HCT116 (cell line): Measurements from ENCODE around the gene APOA1. TPM values are rescaled to one million over a fixed set of nuclear protein-coding genes. Genes with fewer than 3 reads are reported as not detected.

Source experiments
- ATAC-seq: fragments of 200-7000 bp; cut with Tn5 transposase; 2 replicates; pipeline ENCODE4 v1.9.1; 2020; ENCODE audit warnings: mild to moderate bottlenecking, moderate library complexity
- BruUV-seq: library from RNA; stranded (reverse); fragments of 400-500 nt; replicated peaks from 2 replicates; lab custom pipeline; 2021; lab: Mats Ljungman, UMichigan
- CTCF ChIA-PET: fragments of 300-600 bp; sonication (Branson Sonifier 250); formaldehyde crosslinking; loops from one replicate; lab custom pipeline; 2021; ENCODE audit warnings: antibody characterized with exemption; lab: Charles Lee
- POLR2A ChIA-PET: fragments of 300-600, 350-600 bp; sonication (Branson Sonifier 250); formaldehyde crosslinking; loops from one replicate; lab custom pipeline; 2021; ENCODE audit warnings: antibody characterized with exemption; lab: Charles Lee
- RAD21 ChIA-PET, 2 experiments: fragments of 300-600 bp; sonication (Branson Sonifier 250); formaldehyde crosslinking; loops; one replicate each; lab custom pipeline; 2023; ENCODE audit warnings: low total read pairs in 2 of 2; ENCODE audit not compliant: uncharacterized antibody in 2 of 2, unreplicated experiment in 2 of 2, low non-redundant PET in 1 of 2; lab: Charles Lee
- DNase-seq: peaks from one replicate; pipeline ENCODE4 v3.0.0-alpha.2; 2010; ENCODE audit warnings: low read depth, low spot score
- H2AFZ ChIP-seq: fragments of 200-600 bp; shearing (Covaris generic), sonication (generic); 2 replicates; pipeline ENCODE4 v1.6.1; 2017; ENCODE audit warnings: low read depth, mixed run types, mixed read lengths, antibody characterized with exemption, low read length; ENCODE audit not compliant: poor library complexity, severe bottlenecking
- H3K27ac ChIP-seq: 2 replicates; pipeline ENCODE4 v1.5.1; 2012; ENCODE audit warnings: low read depth, low read length
- H3K27me3 ChIP-seq: fragments of 200-600 bp; sonication (generic); 2 replicates; pipeline ENCODE4 v1.6.1; 2016; ENCODE audit warnings: mixed run types, low read length, mixed read lengths; ENCODE audit not compliant: insufficient read depth
- H3K36me3 ChIP-seq, 2 experiments: fragments of 200-500 bp in 1 of 2; fragments of 200-600 bp in 1 of 2; sonication (Bioruptor generic) in 1 of 2; sonication (generic) in 1 of 2; 2 replicates each; pipeline versions ENCODE4 v1.5.1 to v1.6.1; 2014 to 2016; ENCODE audit warnings: low read length in 2 of 2, inconsistent platforms in 1 of 2, mixed read lengths in 1 of 2, mixed run types in 1 of 2; ENCODE audit not compliant: insufficient read depth in 2 of 2, control insufficient read depth in 1 of 2
- H3K4me1 ChIP-seq, 2 experiments: fragments of 200-600 bp in 1 of 2; sonication (generic) in 1 of 2; 2 replicates each; pipeline versions ENCODE4 v1.5.1 to v1.6.1; 2012 to 2017; ENCODE audit warnings: low read length in 2 of 2, inconsistent platforms in 1 of 2, mild to moderate bottlenecking in 1 of 2, mixed read lengths in 1 of 2, mixed run types in 1 of 2, moderate library complexity in 1 of 2; ENCODE audit not compliant: insufficient read depth in 2 of 2, control insufficient read depth in 1 of 2
- H3K4me2 ChIP-seq: fragments of 200-600 bp; sonication (generic); 2 replicates; pipeline ENCODE4 v1.6.1; 2017; ENCODE audit warnings: mixed run types, low read length, mixed read lengths
- H3K4me3 ChIP-seq, 2 experiments: fragments of 200-600 bp in 1 of 2; sonication (generic) in 1 of 2; replicated peaks in 1 of 2; 2 replicates each; pipeline ENCODE4 v1.5.1; 2011 to 2016; ENCODE audit warnings: low read length in 2 of 2, control low read depth in 1 of 2, low read depth in 1 of 2, mild to moderate bottlenecking in 1 of 2, mixed read lengths in 1 of 2, mixed run types in 1 of 2
- H3K79me2 ChIP-seq: fragments of 200-600 bp; sonication (generic); 2 replicates; pipeline ENCODE4 v1.6.1; 2017; ENCODE audit warnings: mild to moderate bottlenecking, mixed run types, low read length, moderate library complexity, mixed read lengths; ENCODE audit not compliant: insufficient read depth
- H3K9ac ChIP-seq: fragments of 200-600 bp; sonication (generic); 2 replicates; pipeline ENCODE4 v1.6.1; 2016; ENCODE audit warnings: low read length, mixed read lengths
- H3K9me2 ChIP-seq: fragments of 200-600 bp; sonication (generic), shearing (Covaris generic); 2 replicates; pipeline ENCODE4 v1.6.1; 2017; ENCODE audit warnings: mixed run types, mild to moderate bottlenecking, moderate library complexity; ENCODE audit not compliant: insufficient read depth
- H3K9me3 ChIP-seq, 2 experiments: fragments of 200-500 bp in 1 of 2; fragments of 200-600 bp in 1 of 2; sonication (Bioruptor generic) in 1 of 2; sonication (generic) in 1 of 2; 2 replicates each; pipeline ENCODE4 v1.6.1; 2014 to 2017; ENCODE audit warnings: low read length in 2 of 2, mixed read lengths in 2 of 2, inconsistent platforms in 1 of 2, low read depth in 1 of 2, mild to moderate bottlenecking in 1 of 2, mixed run types in 1 of 2, moderate library complexity in 1 of 2; ENCODE audit not compliant: control insufficient read depth in 1 of 2, insufficient read depth in 1 of 2
- H4K20me1 ChIP-seq: fragments of 200-600 bp; sonication (generic), shearing (Covaris generic); 2 replicates; pipeline ENCODE4 v1.6.1; 2017; ENCODE audit warnings: mixed run types, mild to moderate bottlenecking, moderate library complexity; ENCODE audit not compliant: insufficient read depth
- ELF1 ChIP-seq: IDR thresholded peaks from 2 replicates; pipeline ENCODE4 v1.6.1; 2012; ENCODE audit warnings: low read depth, borderline replicate concordance
- FOSL1 ChIP-seq: IDR thresholded peaks from 2 replicates; pipeline ENCODE4 v1.6.1; 2012; ENCODE audit warnings: low read depth
- JUND ChIP-seq: IDR thresholded peaks from 2 replicates; pipeline ENCODE4 v1.6.1; 2012
- POLR2A ChIP-seq: IDR thresholded peaks from 2 replicates; pipeline ENCODE4 v1.7.0; 2011; ENCODE audit warnings: borderline replicate concordance; ENCODE audit not compliant: insufficient read depth, insufficient read length; ENCODE audit errors: extremely low read depth
- RAD21 ChIP-seq: IDR thresholded peaks from 2 replicates; pipeline ENCODE4 v1.6.1; 2012; ENCODE audit warnings: low read depth, mild to moderate bottlenecking
- SIN3A ChIP-seq: IDR thresholded peaks from 2 replicates; pipeline ENCODE4 v1.6.1; 2012; ENCODE audit warnings: low read depth
- SP1 ChIP-seq: IDR thresholded peaks from 2 replicates; pipeline ENCODE4 v1.6.1; 2012; ENCODE audit warnings: low read depth
- SRF ChIP-seq: IDR thresholded peaks from 2 replicates; pipeline ENCODE4 v1.6.1; 2012; ENCODE audit warnings: low read depth
- ZFX ChIP-seq: fragments of 450-650 bp; IDR thresholded peaks from 2 replicates; pipeline ENCODE4 v1.6.1; 2017
- intact Hi-C: fragments of 100-400 bp; cut with micrococcal nuclease; formaldehyde crosslinking; loops from 2 replicates; pipeline ENCODE4 v1.10.0; 2022
- total RNA-seq: library from RNA; stranded (reverse); gene quantifications from one replicate; pipeline ENCODE4 v1.2.1, GENCODE V29; 2021; ENCODE audit not compliant: unreplicated experiment
- TF ChIP-seq, protein P1 (sequence below): IDR thresholded peaks from 2 replicates; pipeline ENCODE4 v1.6.1; 2012; ENCODE audit warnings: low read depth
- TF ChIP-seq, protein P2 (sequence below), 3 experiments: fragments of 200-600 bp in 1 of 3; sonication (generic) in 1 of 3; IDR thresholded peaks in 2 of 3; conservative IDR thresholded peaks in 1 of 3; 2 replicates each; pipeline ENCODE4 v1.5.1; 2012 to 2017; ENCODE audit warnings: low read depth in 2 of 3, low read length in 2 of 3, antibody characterized with exemption in 1 of 3, borderline replicate concordance in 1 of 3, control low read depth in 1 of 3, mild to moderate bottlenecking in 1 of 3, mixed read lengths in 1 of 3, mixed run types in 1 of 3, moderate library complexity in 1 of 3; ENCODE audit not compliant: insufficient read depth in 1 of 3
- TF ChIP-seq, protein P3 (sequence below): IDR thresholded peaks from 2 replicates; pipeline ENCODE4 v1.6.1; 2011; ENCODE audit warnings: mild to moderate bottlenecking, low read length, moderate library complexity; ENCODE audit not compliant: insufficient replicate concordance; ENCODE audit errors: extremely low read depth

APOA1 gene
- total RNA-seq, 1 experiment from 2014 or later, result 2.0 TPM

DNA sequence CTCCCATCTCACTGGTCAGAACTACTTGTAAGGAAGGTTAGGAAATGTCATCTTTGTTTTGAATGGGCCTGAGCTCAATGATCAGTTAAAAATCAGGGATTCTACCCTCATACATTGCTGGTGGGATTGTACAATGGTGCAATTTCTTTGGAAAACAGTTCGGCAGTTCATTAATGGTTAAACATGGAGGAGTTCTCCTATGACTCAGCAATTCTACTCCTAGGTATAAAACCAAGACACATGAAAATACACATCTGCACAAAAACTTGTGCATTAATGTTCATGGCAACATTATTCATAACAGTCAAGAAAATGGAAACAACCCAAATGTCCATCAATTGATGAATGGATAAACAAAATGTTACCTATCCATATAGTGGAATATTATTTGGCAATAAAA, 40.9 kb downstream of the APOA1 start:
- RAD21 ChIA-PET, result no interaction called here
- intact Hi-C loops, result no loop called here

DNA sequence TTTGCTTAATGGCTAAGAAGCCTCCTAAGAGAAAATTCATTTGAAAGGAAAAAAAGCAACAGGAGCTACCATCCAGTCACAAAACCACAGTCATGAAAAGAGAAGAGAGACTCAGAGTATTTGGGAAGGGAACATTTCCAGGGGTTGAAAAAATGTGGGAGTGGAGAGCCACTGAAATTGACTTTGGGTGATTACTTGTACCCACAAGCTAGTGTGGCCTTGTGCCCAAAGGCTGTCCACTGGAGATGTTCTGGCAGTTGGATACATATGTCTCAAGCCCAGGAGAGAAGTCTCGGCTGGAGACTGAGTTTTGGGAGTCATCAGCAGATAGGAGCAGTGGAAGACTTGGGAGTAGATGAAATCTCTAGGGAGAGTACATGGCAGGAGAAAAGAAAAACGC, 42.6 kb downstream of the APOA1 start:
- H3K27me3 ChIP-seq, result no peaks in the 10 kb centered on the region
- H3K36me3 ChIP-seq, result no peaks in the 10 kb centered on the region
- no peaks in the 10 kb centered on the region for H4K20me1 ChIP-seq
- ATAC-seq, result no peak
- CTCF ChIA-PET, result no interaction called here
- H3K9ac ChIP-seq, result no peak overlapping the region
- BruUV-seq, result no TSS peak
- H3K4me2 ChIP-seq, result no peak overlapping the region
- H3K4me3 ChIP-seq, result no peak overlapping the region
- TF ChIP-seq SIN3A (no peak), RAD21 (no peak), JUND (no peak), ELF1 (no peak), ZFX (no peak), SRF (no peak), FOSL1 (no peak)
- TF ChIP-seq, protein P1, sequence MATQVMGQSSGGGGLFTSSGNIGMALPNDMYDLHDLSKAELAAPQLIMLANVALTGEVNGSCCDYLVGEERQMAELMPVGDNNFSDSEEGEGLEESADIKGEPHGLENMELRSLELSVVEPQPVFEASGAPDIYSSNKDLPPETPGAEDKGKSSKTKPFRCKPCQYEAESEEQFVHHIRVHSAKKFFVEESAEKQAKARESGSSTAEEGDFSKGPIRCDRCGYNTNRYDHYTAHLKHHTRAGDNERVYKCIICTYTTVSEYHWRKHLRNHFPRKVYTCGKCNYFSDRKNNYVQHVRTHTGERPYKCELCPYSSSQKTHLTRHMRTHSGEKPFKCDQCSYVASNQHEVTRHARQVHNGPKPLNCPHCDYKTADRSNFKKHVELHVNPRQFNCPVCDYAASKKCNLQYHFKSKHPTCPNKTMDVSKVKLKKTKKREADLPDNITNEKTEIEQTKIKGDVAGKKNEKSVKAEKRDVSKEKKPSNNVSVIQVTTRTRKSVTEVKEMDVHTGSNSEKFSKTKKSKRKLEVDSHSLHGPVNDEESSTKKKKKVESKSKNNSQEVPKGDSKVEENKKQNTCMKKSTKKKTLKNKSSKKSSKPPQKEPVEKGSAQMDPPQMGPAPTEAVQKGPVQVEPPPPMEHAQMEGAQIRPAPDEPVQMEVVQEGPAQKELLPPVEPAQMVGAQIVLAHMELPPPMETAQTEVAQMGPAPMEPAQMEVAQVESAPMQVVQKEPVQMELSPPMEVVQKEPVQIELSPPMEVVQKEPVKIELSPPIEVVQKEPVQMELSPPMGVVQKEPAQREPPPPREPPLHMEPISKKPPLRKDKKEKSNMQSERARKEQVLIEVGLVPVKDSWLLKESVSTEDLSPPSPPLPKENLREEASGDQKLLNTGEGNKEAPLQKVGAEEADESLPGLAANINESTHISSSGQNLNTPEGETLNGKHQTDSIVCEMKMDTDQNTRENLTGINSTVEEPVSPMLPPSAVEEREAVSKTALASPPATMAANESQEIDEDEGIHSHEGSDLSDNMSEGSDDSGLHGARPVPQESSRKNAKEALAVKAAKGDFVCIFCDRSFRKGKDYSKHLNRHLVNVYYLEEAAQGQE, result no peak
- TF ChIP-seq, protein P2, sequence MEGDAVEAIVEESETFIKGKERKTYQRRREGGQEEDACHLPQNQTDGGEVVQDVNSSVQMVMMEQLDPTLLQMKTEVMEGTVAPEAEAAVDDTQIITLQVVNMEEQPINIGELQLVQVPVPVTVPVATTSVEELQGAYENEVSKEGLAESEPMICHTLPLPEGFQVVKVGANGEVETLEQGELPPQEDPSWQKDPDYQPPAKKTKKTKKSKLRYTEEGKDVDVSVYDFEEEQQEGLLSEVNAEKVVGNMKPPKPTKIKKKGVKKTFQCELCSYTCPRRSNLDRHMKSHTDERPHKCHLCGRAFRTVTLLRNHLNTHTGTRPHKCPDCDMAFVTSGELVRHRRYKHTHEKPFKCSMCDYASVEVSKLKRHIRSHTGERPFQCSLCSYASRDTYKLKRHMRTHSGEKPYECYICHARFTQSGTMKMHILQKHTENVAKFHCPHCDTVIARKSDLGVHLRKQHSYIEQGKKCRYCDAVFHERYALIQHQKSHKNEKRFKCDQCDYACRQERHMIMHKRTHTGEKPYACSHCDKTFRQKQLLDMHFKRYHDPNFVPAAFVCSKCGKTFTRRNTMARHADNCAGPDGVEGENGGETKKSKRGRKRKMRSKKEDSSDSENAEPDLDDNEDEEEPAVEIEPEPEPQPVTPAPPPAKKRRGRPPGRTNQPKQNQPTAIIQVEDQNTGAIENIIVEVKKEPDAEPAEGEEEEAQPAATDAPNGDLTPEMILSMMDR (IDR thresholded peaks at IDR 0.05 in 2 of 3, conservative IDR thresholded peaks at IDR 0.05 in 1 of 3; ENCODE audit: borderline replicate concordance in 1 of 3, insufficient read depth in 1 of 3, low read depth in 2 of 3, low read length in 2 of 3), result no peak
- TF ChIP-seq, protein P3, sequence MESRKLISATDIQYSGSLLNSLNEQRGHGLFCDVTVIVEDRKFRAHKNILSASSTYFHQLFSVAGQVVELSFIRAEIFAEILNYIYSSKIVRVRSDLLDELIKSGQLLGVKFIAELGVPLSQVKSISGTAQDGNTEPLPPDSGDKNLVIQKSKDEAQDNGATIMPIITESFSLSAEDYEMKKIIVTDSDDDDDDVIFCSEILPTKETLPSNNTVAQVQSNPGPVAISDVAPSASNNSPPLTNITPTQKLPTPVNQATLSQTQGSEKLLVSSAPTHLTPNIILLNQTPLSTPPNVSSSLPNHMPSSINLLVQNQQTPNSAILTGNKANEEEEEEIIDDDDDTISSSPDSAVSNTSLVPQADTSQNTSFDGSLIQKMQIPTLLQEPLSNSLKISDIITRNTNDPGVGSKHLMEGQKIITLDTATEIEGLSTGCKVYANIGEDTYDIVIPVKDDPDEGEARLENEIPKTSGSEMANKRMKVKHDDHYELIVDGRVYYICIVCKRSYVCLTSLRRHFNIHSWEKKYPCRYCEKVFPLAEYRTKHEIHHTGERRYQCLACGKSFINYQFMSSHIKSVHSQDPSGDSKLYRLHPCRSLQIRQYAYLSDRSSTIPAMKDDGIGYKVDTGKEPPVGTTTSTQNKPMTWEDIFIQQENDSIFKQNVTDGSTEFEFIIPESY, result no peak
- RAD21 ChIA-PET, result no interaction called here
- H2AFZ ChIP-seq, result no peak overlapping the region
- no peaks in the 10 kb centered on the region for H3K9me3 ChIP-seq
- no peak overlapping the region for H3K27ac ChIP-seq
- POLR2A ChIA-PET, result no interaction called here
- DNase-seq, result no peak
- H3K4me1 ChIP-seq, result peaks cover 0 to 24% of the 10 kb centered on the region in 2 experiments; a peak in 2 of 4 replicates
- intact Hi-C loops, result loop anchor here (5.0 kb wide), 1 partner anchor 432 kb away; no protein-coding TSS in a partner anchor
- no peaks in the 10 kb centered on the region for H3K9me2 ChIP-seq
- H3K79me2 ChIP-seq, result no peaks in the 10 kb centered on the region

More for the DNA sequence above, 40.9 kb downstream of the APOA1 start:
- ChIA-PET POLR2A (no interaction called here), CTCF (interaction anchor here (1.6 kb wide), 1 partner anchor 8 kb away, joined by 4 read pairs; the partner anchor contains the start of gene ZPR1)
- Histone ChIP-seq H4K20me1 (no peaks in the 10 kb centered on the region), H3K36me3 (no peaks in the 10 kb centered on the region), H3K4me1 (peaks cover 0 to 19% of the 10 kb centered on the region in 2 experiments; a peak in 2 of 4 replicates), H3K27me3 (no peaks in the 10 kb centered on the region), H3K9me2 (no peaks in the 10 kb centered on the region), H3K9ac (no peak overlapping the region), H3K27ac (no peak overlapping the region), H3K4me2 (no peak overlapping the region), H3K9me3 (no peaks in the 10 kb centered on the region), H3K4me3 (no peak overlapping the region), H3K79me2 (no peaks in the 10 kb centered on the region), H2AFZ (no peak overlapping the region)
- DNase-seq (no peak), ATAC-seq (no peak)
- TF ChIP-seq RAD21, result no peak
- TF ChIP-seq SRF, result no peak
- TF ChIP-seq SIN3A, result no peak
- TF ChIP-seq FOSL1, result no peak
- TF ChIP-seq SP1, result no peak
- TF ChIP-seq POLR2A, result no peak
- no TSS peak for BruUV-seq
